B cell (primary cell): Measurements from ENCODE around the gene AMIGO1.

ENCODE experiments used
- CTCF ChIP-seq: fragments of 200-600 bp; IDR thresholded peaks from one replicate; pipeline ENCODE4 v1.8.0; 2022; ENCODE audit warnings: antibody characterized with exemption, mild to moderate bottlenecking
- EZH2 ChIP-seq: IDR thresholded peaks from 2 replicates; pipeline ENCODE4 v1.6.1; 2012; ENCODE audit warnings: borderline replicate concordance, low read depth, mild to moderate bottlenecking, moderate library complexity, low read length; ENCODE audit not compliant: insufficient read depth, poor library complexity, severe bottlenecking

- TF ChIP-seq CTCF (no peak), EZH2 (no peak)
These were observed 27.9 kb downstream of the AMIGO1 start for GRCh38 chr1:109481646-109482045.
